GM21529 (cell line): Measurements from ENCODE around the gene PRELID2.
"Not testable (repeated sequence)": the region's sequence is repeated elsewhere in the genome, so short reads cannot be mapped to it uniquely, and the experiment has no call there.

Experiments
- ATAC-seq: cut with Tn5 transposase; IDR thresholded peaks from one replicate; pipeline ENCODE4 v1.9.1; 2021; ENCODE audit not compliant: unreplicated experiment

Gene PRELID2

DNA sequence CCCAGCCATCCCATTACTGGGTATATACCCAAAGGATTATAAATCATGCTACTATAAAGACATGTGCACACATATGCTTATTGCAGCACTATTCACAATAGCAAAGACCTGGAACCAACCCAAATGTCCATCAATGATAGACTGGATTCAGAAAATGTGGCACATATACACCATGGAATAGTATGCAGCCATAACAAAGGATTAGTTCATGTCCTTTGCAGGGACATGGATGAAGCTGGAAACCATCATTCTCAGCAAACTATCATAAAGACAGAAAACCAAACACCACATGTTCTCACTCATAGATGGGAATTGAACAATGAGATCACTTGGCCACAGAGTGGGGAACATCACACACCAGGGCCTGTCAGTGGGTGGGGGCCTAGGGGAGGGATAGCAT, 36.6 kb downstream of the PRELID2 start:
- ATAC-seq: not testable (repeated sequence)

DNA sequence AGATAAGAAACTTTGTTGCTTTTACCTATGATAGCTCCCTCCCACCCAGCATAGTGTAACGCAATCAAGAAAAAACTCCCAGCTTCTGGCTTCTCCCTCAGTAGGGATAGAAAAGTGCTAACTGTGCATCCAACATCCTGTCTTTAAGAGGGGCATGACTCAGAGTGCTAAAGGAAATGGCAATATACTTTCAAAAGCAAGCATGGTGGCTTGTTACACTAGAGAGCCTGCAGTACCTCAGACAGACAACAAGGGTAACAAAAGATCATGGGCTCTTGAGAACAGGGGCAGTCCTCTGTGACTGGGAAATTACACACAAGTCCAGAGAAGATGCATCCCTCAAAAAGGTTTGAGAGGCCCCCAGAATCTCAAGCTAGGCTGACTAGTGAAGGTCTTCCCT, 37.8 kb downstream of the PRELID2 start:
- no peak for ATAC-seq

DNA sequence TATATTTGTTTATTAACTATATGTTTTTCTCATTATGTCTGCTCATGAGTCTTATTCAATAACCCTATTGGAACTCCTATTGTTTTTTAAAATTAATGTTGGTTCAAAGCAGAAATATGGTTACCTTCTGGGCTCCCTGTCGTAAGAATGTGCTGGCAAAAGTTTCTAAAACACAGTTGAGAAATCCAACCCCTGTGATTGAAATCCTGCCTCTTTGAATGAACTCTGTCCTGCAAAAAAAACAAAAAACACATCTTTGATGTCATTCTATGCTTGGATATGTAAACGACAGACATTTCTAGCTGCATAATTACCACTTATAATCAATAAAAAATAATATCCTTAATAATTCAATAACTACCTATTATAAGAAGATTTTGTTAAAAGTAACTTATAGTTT, 38.8 kb downstream of the PRELID2 start:
- no peak for ATAC-seq

DNA sequence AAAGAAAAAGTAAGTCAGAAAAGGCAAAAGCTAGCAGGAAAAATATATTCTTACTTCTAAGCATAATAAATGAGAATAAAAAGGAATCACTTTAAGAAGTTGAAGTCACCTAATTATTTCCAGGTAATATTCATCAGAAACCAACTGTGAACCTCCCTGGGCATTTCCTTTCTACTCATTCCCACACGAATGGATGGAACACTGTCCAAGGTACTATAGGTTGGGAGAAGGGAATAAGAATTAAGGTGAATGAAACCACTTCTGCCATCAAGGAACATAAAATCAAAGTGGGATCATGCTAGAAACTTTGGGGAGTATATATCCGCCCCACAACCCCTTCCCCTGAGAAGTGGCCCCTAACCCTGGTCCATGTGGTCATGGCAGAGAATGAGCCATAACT, 41.6 kb downstream of the PRELID2 start:
- no peak for ATAC-seq

DNA sequence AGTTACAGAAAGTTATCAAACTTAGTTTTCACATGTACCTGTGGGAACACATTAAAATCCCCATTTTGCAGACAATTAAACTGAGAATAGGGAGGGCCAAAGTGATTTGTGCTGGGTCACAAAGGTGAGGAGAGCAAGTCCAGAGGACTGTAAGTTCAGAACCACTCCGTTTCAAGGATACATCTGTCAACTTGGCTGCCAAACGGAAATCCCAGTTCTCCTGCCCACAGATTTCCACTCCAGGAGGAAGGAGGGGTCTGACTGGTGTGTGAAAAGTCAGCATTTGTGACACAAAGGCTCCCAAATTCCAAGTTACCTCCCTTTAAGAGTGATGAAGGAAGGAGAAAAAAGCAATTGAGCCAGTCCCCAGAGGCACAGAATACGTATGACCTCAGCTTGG, 42.3 kb downstream of the PRELID2 start:
- ATAC-seq: no peak

DNA sequence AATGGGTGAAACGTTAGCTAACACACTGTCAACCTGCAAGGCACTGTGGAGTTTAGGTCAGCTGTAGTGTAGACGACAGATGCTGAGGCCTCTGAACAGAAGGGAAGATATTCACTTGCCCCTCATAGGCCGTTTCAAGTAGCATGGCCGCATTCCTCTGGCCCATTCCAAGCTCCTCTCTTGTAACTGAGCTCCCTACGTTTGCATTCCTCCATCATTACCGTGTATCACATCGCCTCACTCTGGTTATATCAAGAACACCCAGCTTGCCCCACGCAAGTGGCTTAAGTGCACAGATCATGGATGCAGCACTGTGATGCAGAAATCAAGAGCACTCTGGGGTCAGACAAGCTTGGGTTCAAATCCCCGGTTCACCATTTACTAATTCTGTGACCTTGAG, 43.3 kb downstream of the PRELID2 start:
- ATAC-seq: no peak

DNA sequence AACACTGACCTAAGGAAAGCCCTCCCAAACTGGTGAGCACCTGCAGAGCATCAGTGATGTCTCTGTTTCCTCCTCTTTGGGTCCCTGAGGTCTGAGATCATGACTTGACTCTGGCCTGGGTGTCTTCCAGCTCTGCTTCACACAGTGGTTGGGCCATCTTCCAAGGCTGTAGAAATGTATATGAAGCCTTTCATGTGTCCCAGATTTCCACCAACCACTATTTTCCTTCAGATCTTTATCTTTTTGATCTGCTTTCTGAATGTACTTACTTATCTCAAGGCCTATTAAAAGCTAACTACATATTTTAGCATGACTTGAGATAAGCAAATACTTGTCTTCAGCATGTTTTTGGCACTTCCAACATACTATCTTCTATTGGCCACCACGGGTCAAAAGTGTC, 47.1 kb downstream of the PRELID2 start:
- ATAC-seq: no peak

DNA sequence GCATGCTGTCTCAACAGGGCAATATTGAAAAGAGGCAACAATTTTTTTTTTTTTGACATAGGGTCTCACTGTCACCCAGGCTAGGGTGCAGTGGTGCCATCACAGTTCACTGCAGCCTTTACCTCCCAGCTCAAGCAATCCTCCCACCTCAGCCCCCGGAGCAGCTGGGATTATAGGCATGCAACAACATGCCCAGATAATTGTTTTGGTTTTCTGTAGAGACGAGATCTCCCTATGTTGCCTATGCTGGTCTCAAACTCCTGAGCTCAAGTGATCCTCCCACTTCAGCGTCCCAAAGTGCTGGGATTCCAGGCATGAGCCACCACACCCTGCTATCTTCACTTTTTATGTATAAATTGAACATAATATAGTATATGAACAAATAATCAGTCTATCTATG, 47.6 kb downstream of the PRELID2 start:
- ATAC-seq: no peak

DNA sequence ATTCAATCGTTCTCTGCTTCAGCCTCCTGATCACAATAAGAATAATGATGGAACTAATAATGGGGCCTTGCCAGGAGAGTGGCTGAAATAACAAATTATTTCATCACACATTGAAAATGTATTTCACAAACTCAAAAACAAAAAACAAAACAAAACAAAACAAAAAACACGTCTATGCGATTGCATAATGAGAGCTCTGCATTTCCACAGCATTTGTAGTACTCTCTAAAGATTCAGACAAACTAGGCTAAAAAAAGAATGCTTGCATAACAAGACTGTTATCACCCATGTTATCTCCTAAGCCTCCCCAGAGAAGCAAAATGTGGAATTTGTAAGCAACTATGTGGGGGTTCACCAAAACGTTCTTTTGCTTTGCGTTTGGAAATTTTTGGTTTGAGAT, 48.1 kb downstream of the PRELID2 start:
- ATAC-seq: no peak

DNA sequence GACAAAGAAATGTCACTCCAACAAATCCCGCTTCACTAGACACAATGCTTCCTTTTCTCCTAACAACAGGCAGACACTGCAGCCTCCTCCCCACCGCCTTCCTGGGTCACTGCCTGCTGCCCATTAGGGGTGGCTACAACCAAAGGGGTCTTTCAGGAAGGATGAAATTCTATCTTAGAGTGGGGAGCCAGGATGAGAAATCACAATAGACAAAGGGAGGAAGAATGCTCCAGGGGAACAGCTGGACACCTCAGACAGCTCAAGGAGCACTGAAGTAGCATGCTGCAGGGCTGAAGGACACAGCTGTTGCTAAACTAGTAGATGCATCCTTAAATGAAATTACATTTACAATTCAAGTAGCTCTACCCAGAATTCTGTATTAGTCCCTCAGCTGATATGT, 54.2 kb downstream of the PRELID2 start:
- no peak for ATAC-seq

DNA sequence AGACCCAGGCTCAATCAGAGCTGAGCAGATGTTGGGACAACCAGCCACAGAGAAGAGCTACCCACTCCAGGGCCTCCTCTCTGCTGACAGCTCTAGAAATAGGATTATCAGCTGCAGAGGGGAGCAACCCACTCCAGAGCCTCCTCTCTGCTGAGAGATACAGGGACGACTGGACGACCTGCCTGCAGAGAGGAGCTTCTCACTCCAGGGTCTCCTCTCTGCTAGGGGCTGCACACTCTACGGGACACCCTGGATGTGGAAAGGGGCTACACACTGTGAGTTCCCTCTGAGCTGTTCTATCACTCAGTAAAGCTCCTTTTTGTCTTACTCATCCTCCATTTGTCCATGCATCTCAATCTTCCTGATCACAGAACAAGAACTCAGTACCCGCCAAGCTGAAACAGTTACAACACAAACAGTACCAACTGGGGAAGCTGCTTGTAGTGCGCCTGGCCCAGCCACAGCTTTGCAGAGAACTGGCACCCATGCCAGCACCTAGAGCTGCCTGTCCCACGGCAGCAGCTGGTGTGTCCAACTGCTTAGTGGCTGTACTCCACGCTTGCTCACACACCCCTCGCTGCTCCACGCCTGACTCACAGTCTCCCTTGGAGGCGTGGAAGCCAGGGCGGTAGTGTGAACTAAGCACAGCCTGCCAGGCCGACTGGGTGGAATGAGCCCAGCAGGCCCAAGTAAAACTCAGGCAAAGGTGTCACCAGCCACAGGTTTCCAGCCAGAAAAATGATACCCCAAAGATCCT, 56.8 kb downstream of the PRELID2 start:
- ATAC-seq: no peak

DNA sequence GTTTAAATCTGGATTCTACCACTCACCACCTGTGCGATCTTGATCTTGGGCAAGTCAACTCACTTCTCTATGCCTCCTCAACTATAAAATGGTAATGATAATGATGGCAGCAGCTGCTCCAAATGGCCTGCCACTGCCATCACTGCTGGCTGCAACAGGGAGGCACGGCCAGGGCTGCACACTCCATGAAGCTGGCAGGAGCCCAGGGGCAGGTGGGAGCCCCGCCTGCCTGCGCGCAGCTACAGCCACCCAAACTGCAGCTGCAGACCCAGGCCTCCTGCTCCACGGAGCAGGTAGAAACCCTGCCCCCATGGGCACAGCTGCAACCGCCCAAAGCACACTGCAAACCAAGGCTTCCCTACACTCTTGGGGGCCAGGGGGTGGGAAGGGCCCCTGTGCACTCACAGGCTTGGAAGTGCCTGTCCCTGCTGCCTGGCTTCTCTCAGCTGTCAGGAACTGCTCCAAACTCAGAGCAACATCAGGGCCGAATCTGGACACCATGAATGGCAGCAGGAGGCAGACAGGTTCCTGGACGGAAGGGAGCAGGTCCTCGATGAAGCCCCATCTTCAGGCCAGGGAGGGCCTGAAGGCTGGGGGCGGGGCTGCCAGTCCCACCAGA, 57.6 kb downstream of the PRELID2 start:
- ATAC-seq: no peak

DNA sequence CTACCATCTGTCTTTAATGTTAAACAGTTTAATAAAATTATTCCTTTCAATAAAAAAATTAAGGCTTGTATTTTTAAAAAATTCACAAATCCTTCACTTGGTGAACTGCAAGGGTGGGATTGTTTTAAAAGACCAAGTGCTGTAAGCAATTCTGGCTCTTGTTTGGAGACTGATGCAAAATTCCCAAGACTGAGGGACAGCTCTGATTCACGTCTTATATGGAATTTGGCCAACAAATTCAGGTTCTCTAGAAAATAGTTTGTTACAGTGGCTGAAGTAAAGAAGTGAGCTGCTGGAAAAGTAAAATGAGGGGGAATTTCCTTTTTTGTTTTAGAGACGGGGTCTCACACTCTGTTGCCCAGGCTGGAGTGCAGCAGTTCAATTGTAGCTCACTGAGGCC, 58.3 kb downstream of the PRELID2 start:
- no peak for ATAC-seq

DNA sequence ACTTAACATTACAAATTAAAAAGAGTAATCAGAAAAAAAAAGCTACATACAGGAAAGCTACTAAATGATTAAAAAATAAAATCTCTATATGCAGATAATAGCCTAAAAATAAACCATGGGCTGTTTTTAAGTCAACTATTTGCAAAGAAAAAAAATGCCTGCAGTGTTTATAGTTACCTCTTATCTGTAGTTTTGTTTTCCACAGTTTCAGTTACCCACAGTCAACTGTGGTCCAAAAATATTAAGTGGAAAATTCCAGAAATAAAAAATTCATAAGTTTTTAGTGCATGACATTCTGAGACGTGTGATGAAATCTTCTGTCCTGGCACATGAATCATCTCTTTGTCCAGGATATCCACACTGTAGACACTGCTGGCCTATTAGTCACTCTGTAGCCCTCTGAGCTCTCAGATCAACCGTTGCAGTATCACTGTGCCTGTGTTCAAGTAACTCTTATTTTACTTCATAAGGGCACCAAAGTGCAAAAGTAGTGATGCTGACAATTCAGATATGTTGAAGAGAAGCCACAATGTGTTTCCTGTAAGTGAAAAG, 59.2 kb downstream of the PRELID2 start:
- ATAC-seq: no peak

DNA sequence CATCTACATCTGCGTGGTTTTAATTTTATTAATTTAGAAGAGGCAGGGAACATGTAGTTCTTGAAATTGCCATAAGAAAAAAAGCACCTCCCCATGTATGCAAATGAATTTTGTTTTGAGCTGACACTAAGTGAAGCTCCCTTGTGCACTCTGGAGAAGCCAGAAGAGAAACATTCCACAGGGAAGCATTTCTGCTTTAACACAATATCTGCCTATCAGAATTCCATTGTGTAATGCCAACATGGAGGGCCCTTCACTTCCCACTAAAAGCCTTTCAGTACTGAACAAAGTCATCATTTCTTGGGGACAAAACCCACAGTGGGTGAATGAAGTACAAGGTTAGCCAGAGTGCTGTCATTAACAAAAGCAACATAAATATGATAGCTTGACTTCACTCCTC, 59.7 kb downstream of the PRELID2 start:
- ATAC-seq: no peak

DNA sequence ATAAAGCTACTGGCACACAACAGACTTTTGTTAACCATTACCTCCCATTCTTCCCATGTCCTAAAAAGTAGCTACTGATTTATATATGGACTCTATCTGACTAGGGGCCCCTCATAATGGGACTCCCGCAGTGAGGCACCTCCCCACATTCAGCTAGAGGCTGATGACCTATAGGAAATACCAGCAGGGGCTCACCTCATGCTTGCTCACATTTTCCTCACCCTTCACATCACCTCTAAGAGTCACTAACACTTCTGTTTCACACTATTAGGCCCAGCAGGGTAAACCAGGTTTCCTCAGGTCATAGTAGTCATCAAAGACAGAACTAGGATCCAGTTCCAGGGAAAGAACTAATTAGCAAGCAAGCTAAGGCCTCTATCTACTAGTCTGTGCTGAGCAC, 60.7 kb downstream of the PRELID2 start:
- ATAC-seq: no peak

DNA sequence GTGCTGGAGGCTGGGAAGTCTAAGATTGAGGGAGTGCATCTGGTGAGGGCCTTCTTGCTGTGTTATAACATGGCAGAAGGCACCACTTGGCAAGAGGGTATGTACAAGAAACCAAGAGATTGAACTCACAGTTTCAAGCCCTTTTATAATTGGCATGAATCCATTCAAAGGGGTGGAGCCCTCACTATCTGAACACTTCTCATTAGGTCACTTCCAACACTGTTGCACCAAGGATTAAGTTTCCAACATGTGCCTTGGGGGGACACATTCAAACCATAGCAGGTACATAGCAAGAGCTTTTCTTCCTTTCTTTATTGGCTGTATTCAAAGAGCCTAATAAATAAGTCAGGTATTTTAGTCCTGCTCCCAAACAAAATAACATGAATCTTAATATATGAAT, 62.7 kb downstream of the PRELID2 start:
- ATAC-seq: no peak

DNA sequence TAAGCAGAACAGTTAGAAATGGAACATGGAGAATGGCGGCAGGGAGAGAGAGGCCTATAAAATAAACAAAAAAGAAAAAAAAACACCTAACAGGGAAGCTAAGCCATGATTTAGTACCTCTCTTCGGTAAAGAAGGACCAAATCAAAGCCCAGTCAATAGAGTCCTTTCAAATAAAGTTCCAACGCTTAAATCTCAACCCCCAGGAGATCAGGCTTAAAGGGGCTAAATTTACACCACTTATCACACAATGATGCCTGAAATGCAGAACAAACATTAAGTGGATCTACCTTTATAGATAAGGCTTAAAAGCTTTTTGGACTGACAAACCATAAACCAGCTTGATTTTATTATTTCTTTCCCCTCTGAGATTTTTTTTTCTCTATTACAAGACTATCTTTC, 66.3 kb downstream of the PRELID2 start:
- ATAC-seq: no peak

DNA sequence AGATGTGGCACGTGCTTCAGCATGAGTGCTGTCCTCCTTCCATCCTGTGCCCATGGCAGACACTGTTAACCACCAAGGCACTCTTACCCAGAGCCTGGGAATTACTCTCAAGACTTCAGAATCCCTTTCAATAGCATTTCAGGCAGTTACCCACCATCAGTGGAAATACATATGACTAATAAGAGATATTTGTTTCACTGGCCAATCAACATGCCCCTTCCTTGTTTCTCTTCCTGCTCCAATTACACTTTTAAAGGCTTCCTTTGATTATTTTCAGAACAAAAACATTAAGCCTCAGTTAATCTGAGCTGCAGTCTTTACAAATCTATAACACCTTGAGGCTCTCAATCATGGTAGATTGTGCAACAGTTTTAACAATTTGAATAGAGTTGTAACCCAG, 70.8 kb downstream of the PRELID2 start:
- no peak for ATAC-seq

DNA sequence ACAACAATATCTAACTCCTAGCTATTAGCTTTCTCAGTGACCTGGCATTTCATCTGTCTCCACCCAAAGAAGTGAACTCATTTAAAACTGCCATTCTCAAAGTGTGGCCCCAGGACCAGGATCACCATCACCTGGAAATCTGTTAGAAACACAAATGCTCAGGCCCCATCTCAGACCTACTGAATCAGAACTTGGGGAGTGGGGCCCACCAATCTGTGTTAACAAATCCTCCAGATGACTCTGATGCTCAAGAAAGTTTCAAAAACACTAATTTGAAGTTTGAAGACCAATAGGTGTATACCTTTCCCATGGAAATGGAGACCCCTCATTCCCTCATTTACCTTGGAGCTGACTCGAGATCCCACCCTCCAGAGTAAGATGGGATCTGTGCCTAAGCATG, 72.3 kb downstream of the PRELID2 start:
- ATAC-seq: no peak

DNA sequence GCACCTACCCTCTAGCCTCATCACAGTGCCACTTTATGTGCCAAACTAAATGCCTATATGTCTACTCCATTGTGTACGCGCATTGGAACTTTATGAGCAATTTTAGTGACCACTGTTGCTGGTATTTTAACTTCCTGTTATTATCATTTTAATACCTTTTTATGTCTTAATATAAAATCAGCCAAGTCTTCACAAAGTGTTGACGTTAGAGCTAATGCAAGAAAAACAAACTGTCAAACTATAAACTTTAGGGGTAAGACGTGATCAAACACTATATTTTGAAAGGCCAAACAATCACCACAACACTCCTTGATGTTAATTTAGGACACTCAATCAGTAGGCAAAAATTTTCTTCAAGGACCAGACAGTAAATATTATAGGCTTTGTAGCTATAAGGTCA, 73.9 kb downstream of the PRELID2 start:
- no peak for ATAC-seq

DNA sequence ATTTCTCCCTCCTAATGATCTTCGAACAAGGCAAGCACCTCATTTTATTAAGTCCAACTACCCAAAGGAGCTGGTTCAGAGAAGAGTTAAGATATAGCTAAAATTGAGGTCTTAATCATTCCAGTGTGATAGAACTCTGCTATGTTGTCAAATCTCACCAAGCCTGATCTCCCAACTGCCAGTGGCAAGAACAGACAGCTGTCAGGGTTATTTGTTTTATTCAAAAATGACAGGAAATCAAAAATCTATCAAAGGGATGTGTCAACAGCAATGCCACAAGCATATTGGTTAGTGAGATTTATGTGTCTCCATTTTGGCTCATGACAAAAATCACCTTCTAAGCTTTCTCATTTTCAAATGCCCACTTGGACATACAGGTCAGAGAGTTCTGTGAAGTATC, 74.5 kb downstream of the PRELID2 start:
- ATAC-seq: no peak

DNA sequence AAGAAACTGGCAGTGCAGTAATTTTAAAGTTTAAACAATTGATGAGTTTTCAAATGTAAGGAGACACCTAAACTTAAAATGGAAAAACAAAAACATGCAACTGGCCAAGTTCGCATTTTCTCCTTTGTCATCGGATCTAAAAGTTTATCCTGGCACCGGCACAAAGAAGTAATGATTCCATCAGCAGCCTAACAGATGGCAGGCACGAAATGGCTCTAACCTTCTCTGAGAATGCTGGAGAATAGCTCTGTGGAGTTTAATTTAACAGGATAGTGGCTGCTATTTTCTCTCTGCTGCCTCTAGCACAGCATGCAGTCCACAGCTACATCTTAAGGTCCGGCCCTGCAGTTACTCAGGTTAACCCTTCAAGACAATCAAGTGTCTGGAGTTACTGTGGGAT, 82.2 kb downstream of the PRELID2 start:
- ATAC-seq: no peak
